ENCODE results near the gene WARS2.

The WARS2 gene

GRCh38 chr1:119040906-119041305 is 99.5 kb downstream of the WARS2 start:
- Mint-ChIP-seq H3K4me1 (no peaks in the 10 kb centered on the region), H3K9me3 (no peaks in the 10 kb centered on the region), H3K36me3 (peaks cover 20% of the 10 kb centered on the region), H3K4me3 (no peak overlapping the region), H3K27ac (no peak overlapping the region)
- no peak for DNase-seq (ENCODE audit: low spot score in 2 of 2)
- no peak for ATAC-seq

GRCh38 chr1:119040489-119040888 is 100.0 kb downstream of the WARS2 start:
- Mint-ChIP-seq H3K36me3 (peaks cover 20% of the 10 kb centered on the region), H3K27ac (no peak overlapping the region), H3K9me3 (no peaks in the 10 kb centered on the region), H3K4me3 (no peak overlapping the region), H3K4me1 (no peaks in the 10 kb centered on the region)
- DNase-seq (ENCODE audit: low spot score in 2 of 2) (no peak), ATAC-seq (no peak)

- Mint-ChIP-seq H3K36me3 (peaks cover 20% of the 10 kb centered on the region), H3K4me3 (no peak overlapping the region), H3K27ac (no peak overlapping the region), H3K9me3 (no peaks in the 10 kb centered on the region), H3K4me1 (no peaks in the 10 kb centered on the region)
- ATAC-seq (no peak), DNase-seq (ENCODE audit: low spot score in 2 of 2) (no peak)
Measured at GRCh38 chr1:119038363-119038762, 102.1 kb downstream of the WARS2 start.

GRCh38 chr1:119034359-119034758 is 106.1 kb downstream of the WARS2 start:
- no peak overlapping the region for H3K4me3 Mint-ChIP-seq
- H3K9me3 Mint-ChIP-seq: no peaks in the 10 kb centered on the region
- peaks cover 9% of the 10 kb centered on the region for H3K36me3 Mint-ChIP-seq
- H3K4me1 Mint-ChIP-seq: no peaks in the 10 kb centered on the region
- no peak overlapping the region for H3K27ac Mint-ChIP-seq
- ATAC-seq: no peak
- DNase-seq (ENCODE audit: low spot score in 2 of 2): no peak

- ATAC-seq (no peak), DNase-seq (ENCODE audit: low spot score in 2 of 2) (no peak)
- Mint-ChIP-seq H3K27ac (no peak overlapping the region), H3K36me3 (peaks cover 8% of the 10 kb centered on the region), H3K9me3 (peaks cover 2% of the 10 kb centered on the region), H3K4me1 (no peaks in the 10 kb centered on the region), H3K4me3 (no peak overlapping the region)
Measured at GRCh38 chr1:119032986-119033385, 107.5 kb downstream of the WARS2 start.

GRCh38 chr1:119027759-119028158 is 112.7 kb downstream of the WARS2 start:
- peaks cover 9% of the 10 kb centered on the region for H3K9me3 Mint-ChIP-seq
- no peak overlapping the region for H3K27ac Mint-ChIP-seq
- no peaks in the 10 kb centered on the region for H3K4me1 Mint-ChIP-seq
- H3K36me3 Mint-ChIP-seq: no peaks in the 10 kb centered on the region
- ATAC-seq (no peak), DNase-seq (ENCODE audit: low spot score in 2 of 2) (no peak)
- H3K4me3 Mint-ChIP-seq: no peak overlapping the region

GRCh38 chr1:119026956-119027355 is 113.5 kb downstream of the WARS2 start:
- ATAC-seq: no peak

GRCh38 chr1:119015547-119015946 is 124.9 kb downstream of the WARS2 start:
- Mint-ChIP-seq H3K9me3 (peaks cover 23% of the 10 kb centered on the region), H3K36me3 (no peaks in the 10 kb centered on the region), H3K4me3 (no peak overlapping the region), H3K27ac (no peak overlapping the region), H3K4me1 (no peaks in the 10 kb centered on the region)
- DNase-seq (ENCODE audit: low spot score in 2 of 2) (no peak), ATAC-seq (no peak)

More at GRCh38 chr1:119026956-119027355, 113.5 kb downstream of the WARS2 start:
- DNase-seq (ENCODE audit: low spot score in 2 of 2): no peak
- no peak overlapping the region for H3K27ac Mint-ChIP-seq
- no peaks in the 10 kb centered on the region for H3K4me1 Mint-ChIP-seq
- H3K36me3 Mint-ChIP-seq: no peaks in the 10 kb centered on the region
- peaks cover 9% of the 10 kb centered on the region for H3K9me3 Mint-ChIP-seq
- no peak overlapping the region for H3K4me3 Mint-ChIP-seq

- Mint-ChIP-seq H3K9me3 (peaks cover 18% of the 10 kb centered on the region), H3K4me1 (peaks cover 14% of the 10 kb centered on the region), H3K36me3 (peaks cover 4% of the 10 kb centered on the region), H3K27ac (no peak overlapping the region), H3K4me3 (no peak overlapping the region)
- DNase-seq (ENCODE audit: low spot score in 2 of 2): no peak
- no peak for ATAC-seq
Measured at GRCh38 chr1:119012383-119012782, 128.1 kb downstream of the WARS2 start.

- no peak overlapping the region for H3K4me3 Mint-ChIP-seq
- H3K4me1 Mint-ChIP-seq: peaks cover 14% of the 10 kb centered on the region
- H3K9me3 Mint-ChIP-seq: peaks cover 18% of the 10 kb centered on the region
- peaks cover 4% of the 10 kb centered on the region for H3K36me3 Mint-ChIP-seq
- H3K27ac Mint-ChIP-seq: no peak overlapping the region
- DNase-seq (ENCODE audit: low spot score in 2 of 2) (no peak), ATAC-seq (no peak)
Measured at GRCh38 chr1:119011706-119012105, 128.7 kb downstream of the WARS2 start.

GRCh38 chr1:119011116-119011515 is 129.3 kb downstream of the WARS2 start:
- DNase-seq (ENCODE audit: low spot score in 2 of 2): no peak

GRCh38 chr1:119010201-119010600 is 130.3 kb downstream of the WARS2 start:
- H3K27ac Mint-ChIP-seq: no peak overlapping the region
- H3K9me3 Mint-ChIP-seq: peaks cover 18% of the 10 kb centered on the region
- ATAC-seq: no peak

More at GRCh38 chr1:119011116-119011515, 129.3 kb downstream of the WARS2 start:
- no peak for ATAC-seq
- peaks cover 18% of the 10 kb centered on the region for H3K9me3 Mint-ChIP-seq
- no peak overlapping the region for H3K27ac Mint-ChIP-seq
- peaks cover 14% of the 10 kb centered on the region for H3K4me1 Mint-ChIP-seq
- peaks cover 4% of the 10 kb centered on the region for H3K36me3 Mint-ChIP-seq
- no peak overlapping the region for H3K4me3 Mint-ChIP-seq

GRCh38 chr1:119009312-119009655 is 131.2 kb downstream of the WARS2 start:
- no peak overlapping the region for H3K4me3 Mint-ChIP-seq
- no peak overlapping the region for H3K27ac Mint-ChIP-seq
- H3K4me1 Mint-ChIP-seq: peaks cover 14% of the 10 kb centered on the region
- ATAC-seq (no peak), DNase-seq (ENCODE audit: low spot score in 2 of 2) (no peak)
- H3K9me3 Mint-ChIP-seq: peaks cover 14% of the 10 kb centered on the region
- peaks cover 4% of the 10 kb centered on the region for H3K36me3 Mint-ChIP-seq

More at GRCh38 chr1:119010201-119010600, 130.3 kb downstream of the WARS2 start:
- H3K36me3 Mint-ChIP-seq: peaks cover 4% of the 10 kb centered on the region
- H3K4me1 Mint-ChIP-seq: peaks cover 14% of the 10 kb centered on the region
- no peak for DNase-seq (ENCODE audit: low spot score in 2 of 2)
- no peak overlapping the region for H3K4me3 Mint-ChIP-seq

GRCh38 chr1:119008483-119009311 is 131.8 kb downstream of the WARS2 start:
- H3K36me3 Mint-ChIP-seq: peaks cover 4% of the 10 kb centered on the region
- no peak for DNase-seq (ENCODE audit: low spot score in 2 of 2)
- no peak overlapping the region for H3K27ac Mint-ChIP-seq
- H3K4me3 Mint-ChIP-seq: peak overlapping the region; percentile 36
- peaks cover 14% of the 10 kb centered on the region for H3K9me3 Mint-ChIP-seq
- no peak for ATAC-seq
- H3K4me1 Mint-ChIP-seq: peaks cover 14% of the 10 kb centered on the region

- Mint-ChIP-seq H3K27ac (no peak overlapping the region), H3K9me3 (peaks cover 13% of the 10 kb centered on the region), H3K4me3 (peak overlapping the region; percentile 36), H3K4me1 (peaks cover 14% of the 10 kb centered on the region), H3K36me3 (peaks cover 4% of the 10 kb centered on the region)
- peak; percentile 21 for ATAC-seq
- DNase-seq (ENCODE audit: low spot score in 2 of 2): no peak
Measured at GRCh38 chr1:119007670-119008482, 132.6 kb downstream of the WARS2 start.

- ATAC-seq (no peak), DNase-seq (ENCODE audit: low spot score in 2 of 2) (no peak)
- Mint-ChIP-seq H3K36me3 (peaks cover 4% of the 10 kb centered on the region), H3K27ac (no peak overlapping the region), H3K4me1 (peaks cover 16% of the 10 kb centered on the region), H3K9me3 (peaks cover 7% of the 10 kb centered on the region), H3K4me3 (no peak overlapping the region)
Measured at GRCh38 chr1:119007339-119007669, 133.1 kb downstream of the WARS2 start.

Data from stimulated activated effector memory CD8-positive, alpha-beta T cell treated with anti-CD3 and anti-CD28 coated beads, Interleukin-12 subunit alpha, Interleukin-12 subunit beta, amount 100 ng/mL, for 72 hours (primary cell).